K562 (cell line): ENCODE data around the gene ABCA4. TPM values are rescaled to one million over a fixed set of nuclear protein-coding genes. Genes with fewer than 3 reads are reported as not detected.

Source experiments
- ATAC-seq: fragments of 200-7000 bp; cut with Tn5 transposase; 3 replicates; pipeline ENCODE4 v1.9.1; 2020; ENCODE audit warnings: moderate library complexity
- BruUV-seq: library from RNA; stranded (reverse); fragments of 400-500 nt; replicated peaks from 2 replicates; lab custom pipeline; 2021; lab: Mats Ljungman, UMichigan
- CTCF ChIA-PET: fragments of 300-600 bp; formaldehyde crosslinking; extraction: SDS; loops from one replicate; lab custom pipeline; 2021; ENCODE audit warnings: low intra/inter-chr PET ratio; lab: Yijun Ruan, JAX
- POLR2A ChIA-PET: fragments of 300-600, 350-650 bp; sonication (Branson Sonifier 250); formaldehyde crosslinking; extraction: SDS; loops from one replicate; lab custom pipeline; 2021; ENCODE audit warnings: antibody characterized with exemption, inconsistent platforms; lab: Yijun Ruan, JAX
- DNase-seq, 4 experiments: peaks; one replicate each; pipeline versions ENCODE4 v3.0.0 to v3.0.0-alpha.2; 2011 to 2018; ENCODE audit warnings: low spot score in 3 of 4, mixed read lengths in 3 of 4; ENCODE audit errors: extremely low read depth in 1 of 4
- FAIRE-seq: peaks from 2 replicates; lab custom pipeline; 2011; peaks lifted over from hg19 to GRCh38; lab: Jason Lieb, UNC
- H2AFZ ChIP-seq: 2 replicates; pipeline ENCODE4 v1.6.0; 2011; ENCODE audit warnings: low read depth, low read length, control low read depth, inconsistent platforms
- H3K27ac ChIP-seq: fragments of 200-600 bp; 3 replicates; pipeline ENCODE4 v1.8.0; 2011; ENCODE audit warnings: low read depth, mild to moderate bottlenecking, control low read depth, inconsistent platforms, low read length, moderate library complexity, mixed read lengths; ENCODE audit errors: extremely low read depth
- H3K27me3 ChIP-seq, 2 experiments: fragments of 300-600 bp in 1 of 2; 2 replicates in 1 of 2; 3 replicates in 1 of 2; pipeline versions ENCODE4 v1.6.0 to v1.8.0; 2011; ENCODE audit warnings: inconsistent platforms in 2 of 2, low read length in 2 of 2, mild to moderate bottlenecking in 1 of 2, mixed read lengths in 1 of 2, moderate library complexity in 1 of 2; ENCODE audit not compliant: control insufficient read depth in 2 of 2, insufficient read depth in 2 of 2
- H3K36me3 ChIP-seq: fragments of 300-600 bp; 3 replicates; pipeline ENCODE4 v1.8.0; 2011; ENCODE audit warnings: mild to moderate bottlenecking, low read length, inconsistent platforms; ENCODE audit not compliant: control insufficient read depth, insufficient read depth
- H3K4me1 ChIP-seq, 2 experiments: fragments of 200-600 bp in 1 of 2; replicated peaks in 1 of 2; 2 replicates in 1 of 2; 3 replicates in 1 of 2; pipeline versions ENCODE4 v1.5.1 to v1.8.0; 2011; ENCODE audit warnings: inconsistent platforms in 2 of 2, low read length in 2 of 2, mild to moderate bottlenecking in 1 of 2, mixed read lengths in 1 of 2, moderate library complexity in 1 of 2; ENCODE audit not compliant: control insufficient read depth in 2 of 2, insufficient read depth in 2 of 2
- H3K4me2 ChIP-seq: 2 replicates; pipeline ENCODE4 v1.6.1; 2011; ENCODE audit warnings: low read length, control low read depth, inconsistent platforms, mixed read lengths; ENCODE audit not compliant: insufficient read depth
- H3K4me3 ChIP-seq: fragments of 200-600 bp; sonication (generic), shearing (Covaris generic); 2 replicates; pipeline ENCODE4 v1.5.1; 2016; ENCODE audit warnings: control low read depth, inconsistent platforms
- H3K79me2 ChIP-seq: fragments of 200-600 bp; 3 replicates; pipeline ENCODE4 v1.8.0; 2011; ENCODE audit warnings: low read length, inconsistent platforms; ENCODE audit not compliant: control insufficient read depth, insufficient read depth
- H3K9ac ChIP-seq, 2 experiments: 2 replicates each; pipeline versions ENCODE4 v1.6.0 to v1.6.1; 2011; ENCODE audit warnings: low read depth in 2 of 2, low read length in 2 of 2, control low read depth in 1 of 2, inconsistent platforms in 1 of 2, mild to moderate bottlenecking in 1 of 2, mixed read lengths in 1 of 2; ENCODE audit not compliant: insufficient read depth in 1 of 2
- H3K9me1 ChIP-seq: one replicate; pipeline ENCODE4 v1.6.0; 2011; ENCODE audit warnings: inconsistent platforms, mild to moderate bottlenecking, low read length, moderate library complexity; ENCODE audit not compliant: control insufficient read depth, insufficient read depth
- H3K9me3 ChIP-seq: replicated peaks from 2 replicates; pipeline ENCODE4 v1.5.1; 2011; ENCODE audit warnings: low read depth, low read length, inconsistent platforms; ENCODE audit not compliant: control insufficient read depth, insufficient read depth
- H4K20me1 ChIP-seq: replicated peaks from 2 replicates; pipeline ENCODE4 v1.6.1; 2011; ENCODE audit warnings: low read length, inconsistent platforms, mixed read lengths; ENCODE audit not compliant: control insufficient read depth, insufficient read depth
- HOXB6 ChIP-seq: fragments of 250-450 bp; sonication (Bioruptor Pico); IDR thresholded peaks from 2 replicates; pipeline ENCODE4 v1.5.1; 2022; ENCODE audit warnings: mild to moderate bottlenecking, borderline replicate concordance
- ZBED1 ChIP-seq: IDR thresholded peaks from 2 replicates; pipeline ENCODE4 v1.6.1; 2014
- WGBS: fragments of 100-300 bp; shearing (Covaris generic); methylation state at CpG from one replicate; pipeline ENCODE4 v1.1.6; 2016; ENCODE audit warnings: low coverage, mixed read lengths; ENCODE audit not compliant: insufficient coverage; ENCODE audit errors: missing lambda C conversion rate; 5-methylcytosine and 5-hydroxymethylcytosine counted together
- in situ Hi-C: fragments of 300-500 bp; cut with MboI; formaldehyde crosslinking; loops from 4 replicates; pipeline ENCODE4 v1.15.0; 2018; ENCODE audit warnings: inconsistent platforms, mixed read lengths
- intact Hi-C: fragments of 100-400 bp; cut with micrococcal nuclease; formaldehyde crosslinking; loops from 2 replicates; pipeline ENCODE4 v1.14.2; 2022
- polyA plus RNA-seq, 8 experiments: library from polyadenylated mRNA; depleted of rRNA in 4 of 8; stranded (reverse) in 5 of 8; unstranded in 3 of 8; fragments of >200 nt; fragmentation: Nextera tagmentation in 2 of 8; fragmentation: Illumina TruSeq in 1 of 8; extraction: Ambion mirVana in 2 of 8; extraction: Trizol in 1 of 8; gene quantifications; 2 replicates each; pipeline versions ENCODE4 v1.2.1 to v1.2.3, GENCODE V29; 2011 to 2014; ENCODE audit warnings: inconsistent platforms in 1 of 8, missing spikeins in 1 of 8
- total RNA-seq, 7 experiments: library from RNA; depleted of rRNA in 6 of 7; stranded (reverse); fragments of >200 nt in 6 of 7; fragmentation: Illumina TruSeq in 2 of 7; extraction: Trizol in 2 of 7; gene quantifications; 2 replicates each; pipeline versions ENCODE4 v1.2.1 to v1.2.3, GENCODE V29; 2011 to 2021; ENCODE audit warnings: low replicate concordance in 1 of 7
- TF ChIP-seq, protein P1 (sequence below): fragments of 250-450 bp; sonication (Bioruptor Pico); IDR thresholded peaks from 2 replicates; pipeline ENCODE4 v1.9.0; 2021; ENCODE audit warnings: mild to moderate bottlenecking

The ABCA4 gene
- total and polyA plus RNA-seq, 9 of the 15 experiments (the other 6 are each of a cell fraction or from before 2014, with no cell fraction given), result 0.01 to 0.04 TPM; not detected in 7

DNA sequence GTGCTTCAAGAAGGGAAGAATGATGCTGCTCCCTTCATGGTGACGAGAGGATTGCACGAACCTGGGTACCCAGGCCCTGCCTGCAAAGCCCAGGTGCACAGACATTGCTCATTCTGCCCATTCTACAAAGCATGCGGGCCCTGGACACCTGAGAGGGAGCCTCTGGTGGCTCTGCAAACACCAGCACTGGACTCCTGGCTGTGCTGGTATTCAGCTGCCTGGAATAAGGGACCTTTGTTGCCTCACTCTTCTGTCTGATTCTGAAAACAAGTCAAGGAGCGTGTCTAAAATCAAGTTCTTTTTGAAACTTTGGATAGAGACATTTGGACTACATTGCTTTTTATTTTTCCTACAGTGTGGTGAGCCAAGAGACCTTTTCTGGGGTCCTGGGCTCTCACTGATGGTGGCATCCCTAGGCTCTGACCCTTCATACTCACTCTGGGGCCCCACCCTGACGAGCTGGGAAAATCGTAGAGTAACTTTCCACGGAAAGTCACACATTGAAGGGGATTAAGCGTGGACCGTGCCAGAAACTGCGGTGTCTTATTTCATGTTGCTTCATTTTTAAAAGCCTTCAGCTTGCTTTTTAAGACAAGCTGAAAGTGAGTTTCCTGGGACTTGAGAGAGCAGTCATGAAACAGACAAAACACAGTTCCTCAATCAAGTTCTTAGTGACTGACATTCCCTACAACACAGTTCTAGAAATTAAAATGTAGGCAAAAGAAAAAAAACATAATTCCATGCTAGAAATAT is 24.0 kb downstream of the ABCA4 start:
- intact Hi-C loops (no loop called here), in situ Hi-C loops (no loop called here)
- Histone ChIP-seq H4K20me1 (no peaks in the 10 kb centered on the region; the same call in 1 of the 2 replicates), H3K27me3 (peaks cover 15 to 66% of the 10 kb centered on the region in 2 experiments; a peak in 4 of 5 replicates), H3K9me1 (no peaks in the 10 kb centered on the region), H3K36me3 (no peaks in the 10 kb centered on the region), H3K79me2 (no peaks in the 10 kb centered on the region), H3K4me2 (no peak overlapping the region), H3K4me1 (peaks cover 0 to 3% of the 10 kb centered on the region in 2 experiments; a peak in 1 of 5 replicates), H3K4me3 (no peak overlapping the region), H2AFZ (no peak overlapping the region), H3K27ac (no peak overlapping the region), H3K9ac (no peak overlapping the region), H3K9me3 (no peaks in the 10 kb centered on the region)
- TF ChIP-seq, protein P1, sequence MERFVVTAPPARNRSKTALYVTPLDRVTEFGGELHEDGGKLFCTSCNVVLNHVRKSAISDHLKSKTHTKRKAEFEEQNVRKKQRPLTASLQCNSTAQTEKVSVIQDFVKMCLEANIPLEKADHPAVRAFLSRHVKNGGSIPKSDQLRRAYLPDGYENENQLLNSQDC, result no peak
- no peak for TF ChIP-seq HOXB6 (CRISPR knock-in tag)
- TF ChIP-seq ZBED1, result no peak
- ChIA-PET CTCF (no interaction called here), POLR2A (no interaction called here)
- ATAC-seq, result no peak
- no peak for FAIRE-seq
- no peak for DNase-seq
- no TSS peak for BruUV-seq
- under 1% methylated on average over 10 of the region's 10 CpGs for WGBS
